AG09319 (cell line): ENCODE results near the gene FLRT2.

Experiments
- DNase-seq: peaks from one replicate; pipeline ENCODE4 v3.0.0-alpha.2; 2010; ENCODE audit warnings: low read depth; ENCODE audit errors: extremely low read depth
- TF ChIP-seq, protein P1 (sequence below): IDR thresholded peaks from 2 replicates; pipeline ENCODE4 v1.5.1; 2011; ENCODE audit warnings: low read depth, mild to moderate bottlenecking, inconsistent platforms, low read length, moderate library complexity

The FLRT2 gene

DNA sequence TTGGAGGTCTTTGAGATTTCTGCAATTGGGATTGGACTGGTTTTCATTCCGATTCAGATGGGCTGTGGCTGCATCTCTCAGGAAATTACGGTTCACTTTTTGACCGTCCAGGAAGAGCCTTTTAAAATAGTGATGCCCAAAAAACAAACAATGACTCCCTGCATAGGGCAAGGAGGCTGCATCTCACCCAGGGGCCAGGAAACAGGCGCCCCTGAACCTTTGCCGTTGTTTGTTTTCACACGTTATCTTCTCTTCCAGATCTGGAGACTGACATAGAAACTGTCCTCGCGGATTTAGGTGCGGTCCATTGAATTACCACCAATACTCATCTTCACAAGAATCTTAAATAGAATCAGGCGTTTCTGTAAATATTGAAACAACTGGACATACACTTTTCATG lies 66.0 kb downstream of the FLRT2 start:
- TF ChIP-seq, protein P1, sequence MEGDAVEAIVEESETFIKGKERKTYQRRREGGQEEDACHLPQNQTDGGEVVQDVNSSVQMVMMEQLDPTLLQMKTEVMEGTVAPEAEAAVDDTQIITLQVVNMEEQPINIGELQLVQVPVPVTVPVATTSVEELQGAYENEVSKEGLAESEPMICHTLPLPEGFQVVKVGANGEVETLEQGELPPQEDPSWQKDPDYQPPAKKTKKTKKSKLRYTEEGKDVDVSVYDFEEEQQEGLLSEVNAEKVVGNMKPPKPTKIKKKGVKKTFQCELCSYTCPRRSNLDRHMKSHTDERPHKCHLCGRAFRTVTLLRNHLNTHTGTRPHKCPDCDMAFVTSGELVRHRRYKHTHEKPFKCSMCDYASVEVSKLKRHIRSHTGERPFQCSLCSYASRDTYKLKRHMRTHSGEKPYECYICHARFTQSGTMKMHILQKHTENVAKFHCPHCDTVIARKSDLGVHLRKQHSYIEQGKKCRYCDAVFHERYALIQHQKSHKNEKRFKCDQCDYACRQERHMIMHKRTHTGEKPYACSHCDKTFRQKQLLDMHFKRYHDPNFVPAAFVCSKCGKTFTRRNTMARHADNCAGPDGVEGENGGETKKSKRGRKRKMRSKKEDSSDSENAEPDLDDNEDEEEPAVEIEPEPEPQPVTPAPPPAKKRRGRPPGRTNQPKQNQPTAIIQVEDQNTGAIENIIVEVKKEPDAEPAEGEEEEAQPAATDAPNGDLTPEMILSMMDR: no peak

GRCh38 chr14:85596562-85596961 lies 66.6 kb downstream of the FLRT2 start:
- TF ChIP-seq, protein P1: no peak
- no peak for DNase-seq

More for the DNA sequence above, 66.0 kb downstream of the FLRT2 start:
- no peak for DNase-seq

GRCh38 chr14:85597701-85598100 lies 67.8 kb downstream of the FLRT2 start:
- no peak for DNase-seq
- TF ChIP-seq, protein P1: no peak

GRCh38 chr14:85599939-85600338 lies 70.0 kb downstream of the FLRT2 start:
- DNase-seq: no peak
- TF ChIP-seq, protein P1: no peak

- TF ChIP-seq, protein P1: no peak
- no peak for DNase-seq
Observed at GRCh38 chr14:85601246-85601645, 71.3 kb downstream of the FLRT2 start.

DNA sequence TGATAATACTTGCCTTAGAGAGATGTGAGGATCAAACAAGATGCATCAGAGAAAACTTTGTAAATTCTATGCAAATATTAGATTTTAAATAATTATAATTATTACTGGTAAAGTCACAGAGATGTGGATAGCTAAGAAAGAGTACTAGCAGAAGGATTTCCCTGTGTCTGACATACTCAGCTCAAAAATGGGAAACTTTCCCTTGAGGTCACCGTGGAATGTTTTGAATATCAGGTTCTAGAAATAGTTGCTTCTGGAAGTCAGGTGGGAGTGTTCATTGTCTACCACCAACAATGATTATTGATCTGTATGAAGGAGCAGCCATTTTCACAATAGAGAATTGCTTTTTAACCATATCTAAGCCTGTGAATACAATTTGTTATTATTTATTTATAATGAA lies 71.7 kb downstream of the FLRT2 start:
- no peak for DNase-seq
- TF ChIP-seq, protein P1: no peak

GRCh38 chr14:85602345-85602744 lies 72.4 kb downstream of the FLRT2 start:
- TF ChIP-seq, protein P1: no peak
- DNase-seq: no peak
